ENCODE results near the gene UQCC5.

DNA sequence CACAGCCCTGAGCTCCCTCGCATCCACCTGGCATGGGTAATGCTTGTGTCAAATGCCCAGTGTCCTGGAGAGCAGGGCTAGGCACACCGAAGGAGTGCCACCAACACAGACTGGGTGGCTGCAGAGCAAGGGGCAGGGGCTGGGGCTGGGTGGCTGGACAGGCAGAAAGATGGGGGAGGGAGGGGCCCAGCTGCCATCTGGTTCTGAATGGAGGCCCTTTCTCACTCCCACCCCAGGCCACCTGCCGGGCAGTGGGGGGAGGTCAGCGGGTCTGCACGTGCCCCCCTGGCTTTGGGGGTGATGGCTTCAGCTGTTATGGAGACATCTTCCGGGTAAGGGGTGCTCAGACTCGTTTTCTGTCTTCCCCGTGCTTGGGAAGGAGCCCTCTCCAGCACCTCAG, 24.3 kb upstream of the UQCC5 start:
- TF ChIP-seq, protein P1, sequence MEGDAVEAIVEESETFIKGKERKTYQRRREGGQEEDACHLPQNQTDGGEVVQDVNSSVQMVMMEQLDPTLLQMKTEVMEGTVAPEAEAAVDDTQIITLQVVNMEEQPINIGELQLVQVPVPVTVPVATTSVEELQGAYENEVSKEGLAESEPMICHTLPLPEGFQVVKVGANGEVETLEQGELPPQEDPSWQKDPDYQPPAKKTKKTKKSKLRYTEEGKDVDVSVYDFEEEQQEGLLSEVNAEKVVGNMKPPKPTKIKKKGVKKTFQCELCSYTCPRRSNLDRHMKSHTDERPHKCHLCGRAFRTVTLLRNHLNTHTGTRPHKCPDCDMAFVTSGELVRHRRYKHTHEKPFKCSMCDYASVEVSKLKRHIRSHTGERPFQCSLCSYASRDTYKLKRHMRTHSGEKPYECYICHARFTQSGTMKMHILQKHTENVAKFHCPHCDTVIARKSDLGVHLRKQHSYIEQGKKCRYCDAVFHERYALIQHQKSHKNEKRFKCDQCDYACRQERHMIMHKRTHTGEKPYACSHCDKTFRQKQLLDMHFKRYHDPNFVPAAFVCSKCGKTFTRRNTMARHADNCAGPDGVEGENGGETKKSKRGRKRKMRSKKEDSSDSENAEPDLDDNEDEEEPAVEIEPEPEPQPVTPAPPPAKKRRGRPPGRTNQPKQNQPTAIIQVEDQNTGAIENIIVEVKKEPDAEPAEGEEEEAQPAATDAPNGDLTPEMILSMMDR (IDR thresholded peaks at IDR 0.05) = no peak
- TF ChIP-seq POLR2A (IDR thresholded peaks at IDR 0.05) = no peak

Measured in lower leg skin (tissue), 3 donors.